GM23338 (cell line): ENCODE results near the gene TMEM87B. TPM values are rescaled to one million over a fixed set of nuclear protein-coding genes. Genes with fewer than 3 reads are reported as not detected.

Experiments used
- ATAC-seq: fragments of 200-7000 bp; cut with Tn5 transposase; 3 replicates; pipeline ENCODE4 v1.9.1; 2020
- DNase-seq: peaks from one replicate; pipeline ENCODE4 v3.0.0-alpha.2; 2015; ENCODE audit warnings: low spot score
- H2AFZ ChIP-seq: fragments of 200-600 bp; sonication (generic); 2 replicates; pipeline ENCODE4 v1.8.0; 2016; ENCODE audit warnings: antibody characterized with exemption, mild to moderate bottlenecking, moderate library complexity
- H3F3A ChIP-seq: fragments of 200-600 bp; sonication (generic); replicated peaks from 2 replicates; pipeline ENCODE4 v1.8.0; 2017; ENCODE audit warnings: antibody characterized with exemption, mixed run types, low read depth
- H3K27ac ChIP-seq: fragments of 200-600 bp; sonication (generic); 2 replicates; pipeline ENCODE4 v1.6.1; 2016; ENCODE audit warnings: low read depth
- H3K27me3 ChIP-seq: fragments of 200-600 bp; sonication (generic); 2 replicates; pipeline ENCODE4 v1.8.0; 2016; ENCODE audit warnings: mild to moderate bottlenecking, mixed run types, moderate library complexity; ENCODE audit not compliant: insufficient read depth
- H3K36me3 ChIP-seq: fragments of 200-600 bp; sonication (generic); 2 replicates; pipeline ENCODE4 v1.8.0; 2016; ENCODE audit warnings: mild to moderate bottlenecking; ENCODE audit not compliant: insufficient read depth
- H3K4me1 ChIP-seq: fragments of 200-600 bp; sonication (generic); 2 replicates; pipeline ENCODE4 v1.8.0; 2016; ENCODE audit warnings: mild to moderate bottlenecking, moderate library complexity; ENCODE audit not compliant: insufficient read depth
- H3K4me2 ChIP-seq: fragments of 200-600 bp; sonication (generic); 2 replicates; pipeline ENCODE4 v1.7.1; 2017; ENCODE audit warnings: mixed run types
- H3K4me3 ChIP-seq: fragments of 200-600 bp; sonication (generic); 2 replicates; pipeline ENCODE4 v1.6.1; 2016; ENCODE audit warnings: mixed run types
- H3K79me2 ChIP-seq: fragments of 200-600 bp; sonication (generic); replicated peaks from 2 replicates; pipeline ENCODE4 v1.8.0; 2017; ENCODE audit warnings: mild to moderate bottlenecking; ENCODE audit not compliant: insufficient read depth
- H3K9me2 ChIP-seq: fragments of 200-600 bp; sonication (generic); 2 replicates; pipeline ENCODE4 v1.8.0; 2017; ENCODE audit not compliant: insufficient read depth
- H4K20me1 ChIP-seq: fragments of 200-600 bp; sonication (generic); replicated peaks from 2 replicates; pipeline ENCODE4 v1.8.0; 2017; ENCODE audit warnings: mild to moderate bottlenecking; ENCODE audit not compliant: insufficient read depth
- H3K27ac Mint-ChIP-seq: 2 replicates; pipeline ENCODE4 v1.8.0; 2020; ENCODE audit warnings: inconsistent platforms, mild to moderate bottlenecking, moderate library complexity, mixed read lengths
- H3K27me3 Mint-ChIP-seq: 3 replicates; pipeline ENCODE4 v1.8.0; 2022; ENCODE audit warnings: low read depth, mild to moderate bottlenecking, moderate library complexity, mixed read lengths, inconsistent platforms; ENCODE audit not compliant: insufficient read depth, poor library complexity
- H3K36me3 Mint-ChIP-seq: 3 replicates; pipeline ENCODE4 v1.8.0; 2021; ENCODE audit warnings: low read depth, mild to moderate bottlenecking, inconsistent platforms, moderate library complexity, mixed read lengths
- H3K4me1 Mint-ChIP-seq: 3 replicates; pipeline ENCODE4 v1.8.0; 2020; ENCODE audit warnings: mild to moderate bottlenecking, inconsistent platforms, mixed read lengths
- H3K4me3 Mint-ChIP-seq: 3 replicates; pipeline ENCODE4 v1.8.0; 2021; ENCODE audit warnings: moderate library complexity, mild to moderate bottlenecking, inconsistent platforms, mixed read lengths
- H3K9me3 Mint-ChIP-seq: 3 replicates; pipeline ENCODE4 v1.8.0; 2020; ENCODE audit warnings: moderate library complexity, mild to moderate bottlenecking, inconsistent platforms, mixed read lengths
- CREB1 ChIP-seq: fragments of 250-450 bp; sonication (Bioruptor Pico); IDR thresholded peaks from 2 replicates; pipeline ENCODE4 v1.5.0; 2020; ENCODE audit warnings: low read depth, mild to moderate bottlenecking, moderate library complexity
- CTCF ChIP-seq, 2 experiments: fragments of 200-600 bp in 1 of 2; sonication (generic) in 1 of 2; conservative IDR thresholded peaks; 2 replicates each; pipeline versions ENCODE4 v1.5.1 to v1.6.1; 2016 to 2017; ENCODE audit warnings: antibody characterized with exemption in 2 of 2, low read depth in 2 of 2, mild to moderate bottlenecking in 2 of 2, moderate library complexity in 1 of 2
- ETS1 ChIP-seq: IDR thresholded peaks from 2 replicates; pipeline ENCODE4 v1.6.1; 2016; ENCODE audit warnings: antibody characterized with exemption
- EZH2 ChIP-seq: fragments of 200-600 bp; sonication (generic); IDR thresholded peaks from one replicate; pipeline ENCODE4 v1.8.0; 2017; ENCODE audit warnings: antibody characterized with exemption, mild to moderate bottlenecking, low read depth; ENCODE audit not compliant: unreplicated experiment
- EZH2phosphoT487 ChIP-seq: fragments of 200-600 bp; sonication (generic); IDR thresholded peaks from one replicate; pipeline ENCODE4 v1.8.1; 2018; ENCODE audit warnings: antibody characterized with exemption; ENCODE audit not compliant: unreplicated experiment
- NANOG ChIP-seq: IDR thresholded peaks from 2 replicates; pipeline ENCODE4 v1.6.1; 2016; ENCODE audit warnings: antibody characterized with exemption, borderline replicate concordance
- POLR2AphosphoS5 ChIP-seq: IDR thresholded peaks from 2 replicates; pipeline ENCODE4 v1.6.1; 2016; ENCODE audit warnings: antibody characterized with exemption, low read depth
- ZNF331 ChIP-seq: fragments of 250-450 bp; sonication (Bioruptor Pico); IDR thresholded peaks from 2 replicates; pipeline ENCODE4 v1.5.0; 2020; ENCODE audit warnings: low read depth, mild to moderate bottlenecking, moderate library complexity
- ZNF462 ChIP-seq: fragments of 250-450 bp; sonication (Bioruptor Pico); IDR thresholded peaks from 2 replicates; pipeline ENCODE4 v1.5.0; 2020; ENCODE audit warnings: mild to moderate bottlenecking, moderate library complexity
- polyA plus RNA-seq: library from polyadenylated mRNA; unstranded; fragments of >200 nt; fragmentation: Nextera tagmentation; extraction: Ambion mirVana; gene quantifications from 2 replicates; pipeline ENCODE4 v1.2.1, GENCODE V29; 2016
- total RNA-seq: library from RNA; depleted of rRNA; stranded (reverse); fragments of >200 nt; shearing (Covaris generic); gene quantifications from 2 replicates; pipeline ENCODE4 v1.2.3, GENCODE V29; 2014

TMEM87B gene
- total and polyA plus RNA-seq, 2 experiments from 2014 or later: 7.0 to 15.4 TPM

- peaks cover 9% of the 10 kb centered on the region for H3K4me1 ChIP-seq
- TF ChIP-seq NANOG (no peak), EZH2phosphoT487 (peak; percentile 65), CREB1 (no peak), EZH2 (peak; percentile 83), POLR2AphosphoS5 (no peak)
- Mint-ChIP-seq H3K9me3 (no peaks in the 10 kb centered on the region; the same call in 2 of the 3 replicates), H3K4me1 (peaks cover 14% of the 10 kb centered on the region), H3K4me3 (peak overlapping the region; percentile 73), H3K27me3 (peaks cover 60% of the 10 kb centered on the region), H3K36me3 (no peaks in the 10 kb centered on the region; the same call in 2 of the 3 replicates), H3K27ac (no peak overlapping the region)
- no peaks in the 10 kb centered on the region for H4K20me1 ChIP-seq
- H3K4me2 ChIP-seq: peak overlapping the region; percentile 90
- no peaks in the 10 kb centered on the region for H3K9me2 ChIP-seq
- no peaks in the 10 kb centered on the region for H3K36me3 ChIP-seq
- H3K27ac ChIP-seq: no peak overlapping the region
- H3K4me3 ChIP-seq: peak overlapping the region; percentile 66
- ATAC-seq: peak; percentile 16
- H2AFZ ChIP-seq: peak overlapping the region; percentile 80
- H3F3A ChIP-seq: 0 out of 2 replicates have a peak, but pooled peaks cover 3% of the 10 kb centered on the region
- no peaks in the 10 kb centered on the region for H3K79me2 ChIP-seq
- DNase-seq: peak; percentile 27
- peaks cover 67% of the 10 kb centered on the region for H3K27me3 ChIP-seq
These were observed 82.6 kb downstream of the TMEM87B start for GRCh38 chr2:112137516-112138158.

GRCh38 chr2:112138159-112139032 is 83.3 kb downstream of the TMEM87B start, which contains the start of gene FBLN7:
FBLN7 (plus strand) TSS chr2:112138385; CDS start chr2:112138656, 271 bp downstream.
- H4K20me1 ChIP-seq: no peaks in the 10 kb centered on the region
- Mint-ChIP-seq H3K9me3 (no peaks in the 10 kb centered on the region), H3K4me3 (peak within 1 kb of the TSS; percentile 81), H3K27me3 (peaks cover 60% of the 10 kb centered on the region), H3K36me3 (no peaks in the 10 kb centered on the region; the same call in 2 of the 3 replicates), H3K4me1 (peaks cover 14% of the 10 kb centered on the region), H3K27ac (no peak within 1 kb of the TSS)
- H3K27ac ChIP-seq: no peak within 1 kb of the TSS
- DNase-seq (peak; percentile 68), ATAC-seq (peak; percentile 62)
- TF ChIP-seq POLR2AphosphoS5 (no peak), ZNF331 (CRISPR knock-in tag) (no peak), CTCF (conservative IDR thresholded peaks at IDR 0.05; ENCODE audit: low read depth in 2 of 2) (no peak), ZNF462 (CRISPR knock-in tag) (no peak), ETS1 (no peak), EZH2 (no peak)
- 0 out of 2 replicates have a peak, but pooled peaks cover 3% of the 10 kb centered on the region for H3F3A ChIP-seq
- H3K4me1 ChIP-seq: peaks cover 9% of the 10 kb centered on the region
- H2AFZ ChIP-seq: peak within 1 kb of the TSS; percentile 80
- no peaks in the 10 kb centered on the region for H3K9me2 ChIP-seq
- H3K79me2 ChIP-seq: no peaks in the 10 kb centered on the region
- no peaks in the 10 kb centered on the region for H3K36me3 ChIP-seq
- H3K4me3 ChIP-seq: peak within 1 kb of the TSS; percentile 66
- peak within 1 kb of the TSS; percentile 90 for H3K4me2 ChIP-seq
- H3K27me3 ChIP-seq: peaks cover 69% of the 10 kb centered on the region
